NCI-H1105 treated with DMSO at 0.1 percent for 48 hours (cell line): ENCODE results near the gene GRAMD2A.
A peak's percentile ranks its signal among the peaks of the same experiment; 100 is the strongest.

Source experiments
- DNase-seq: peaks from one replicate; lab custom pipeline; 2025; lab: John Stamatoyannopoulos, UW

GRAMD2A gene

GRCh38 chr15:72217216-72217615 lies 19.6 kb upstream of the GRAMD2A start:
- no peak for DNase-seq

GRCh38 chr15:72216079-72216478 lies 18.5 kb upstream of the GRAMD2A start:
- DNase-seq = no peak

- no peak for DNase-seq
Observed at GRCh38 chr15:72207558-72208085, 10.0 kb upstream of the GRAMD2A start.

DNA sequence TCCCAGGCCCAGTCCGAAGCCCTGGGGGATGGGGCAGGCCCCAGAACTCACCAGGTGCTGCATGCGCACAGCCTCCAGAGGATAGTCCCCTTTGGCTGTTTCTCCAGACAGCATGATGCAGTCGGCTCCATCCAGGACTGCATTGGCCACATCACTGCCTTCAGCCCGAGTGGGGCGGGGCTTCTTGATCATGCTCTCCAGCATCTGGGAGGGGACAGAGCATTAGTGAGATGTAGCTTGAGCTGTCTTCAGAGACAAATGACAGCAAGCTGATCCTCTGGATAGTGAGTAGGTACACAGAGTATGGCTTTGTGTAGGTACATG lies 9.1 kb upstream of the GRAMD2A start:
- no peak for DNase-seq

DNA sequence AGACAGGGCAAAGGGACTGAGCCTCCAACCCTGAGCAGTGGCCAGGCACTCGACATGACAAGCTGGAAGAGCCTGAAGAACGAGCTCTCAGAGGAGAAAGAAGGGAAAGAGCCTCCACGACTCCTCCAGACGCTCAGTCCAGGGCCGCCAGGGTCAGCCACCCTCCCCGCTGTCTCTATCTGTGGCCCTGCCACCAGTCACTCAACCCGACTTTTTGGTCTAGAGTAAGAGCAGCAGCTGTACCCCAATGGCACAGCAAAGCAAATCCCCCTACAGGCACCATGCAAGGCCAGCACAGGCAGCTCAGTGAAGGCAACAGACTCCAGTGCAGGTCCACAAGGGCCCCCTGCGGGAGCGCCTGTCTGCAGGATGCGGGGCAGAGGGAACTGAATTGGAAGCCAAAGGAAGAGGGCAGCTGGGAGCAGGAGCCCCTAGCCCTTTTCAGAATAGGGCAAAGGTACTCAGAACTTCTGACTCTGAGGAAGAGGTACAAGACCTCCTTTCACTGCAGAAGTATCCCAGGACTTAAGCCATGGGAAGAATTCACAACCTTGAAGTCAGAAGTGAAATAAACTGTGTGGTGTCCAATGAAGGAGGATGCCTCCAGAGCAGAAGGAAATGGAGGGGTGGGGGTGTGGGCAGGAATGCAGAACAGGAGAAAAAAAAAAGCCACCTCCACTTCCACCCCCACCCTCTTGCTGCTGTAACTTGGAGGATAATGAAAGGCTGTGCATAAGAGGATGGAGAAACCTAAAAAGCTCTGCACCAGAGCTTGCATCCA lies 8.5 kb upstream of the GRAMD2A start:
- no peak for DNase-seq

DNA sequence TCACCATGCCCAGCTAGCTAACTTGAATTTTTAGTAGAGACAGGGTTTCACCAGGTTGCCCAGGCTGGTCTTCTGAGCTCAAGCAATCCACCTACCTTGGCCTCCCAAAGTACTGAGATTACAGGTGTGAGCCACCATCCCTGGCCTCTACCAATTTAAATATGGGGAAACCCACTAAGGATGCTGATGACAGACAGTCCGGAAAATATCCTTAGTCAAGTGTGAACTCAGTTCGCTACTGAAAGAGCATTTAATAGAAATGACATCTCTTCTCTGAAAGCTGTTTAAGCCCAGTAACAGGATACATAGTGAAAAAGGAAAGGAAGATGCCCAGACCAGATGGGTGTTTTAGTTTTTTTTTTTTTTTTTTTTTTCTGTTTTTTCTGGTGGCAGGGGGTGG lies 7.7 kb upstream of the GRAMD2A start:
- no peak for DNase-seq

DNA sequence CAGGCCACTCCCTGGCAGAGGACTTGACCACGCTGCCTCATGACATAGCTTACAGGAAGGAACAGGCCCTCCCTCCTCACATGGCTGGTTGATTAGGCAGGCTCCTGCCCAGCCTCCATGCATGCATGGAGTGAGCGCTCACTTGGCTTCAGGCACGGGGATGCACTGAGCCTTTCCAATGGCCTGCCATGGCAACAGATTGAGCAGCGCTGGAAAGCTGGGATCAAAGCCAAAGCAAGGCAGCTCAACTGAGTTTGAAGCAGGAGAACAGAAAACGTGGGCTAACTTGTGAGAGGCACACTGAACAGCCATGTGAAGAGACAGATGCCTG lies 5.9 kb upstream of the GRAMD2A start:
- peak; percentile 92 for DNase-seq

DNA sequence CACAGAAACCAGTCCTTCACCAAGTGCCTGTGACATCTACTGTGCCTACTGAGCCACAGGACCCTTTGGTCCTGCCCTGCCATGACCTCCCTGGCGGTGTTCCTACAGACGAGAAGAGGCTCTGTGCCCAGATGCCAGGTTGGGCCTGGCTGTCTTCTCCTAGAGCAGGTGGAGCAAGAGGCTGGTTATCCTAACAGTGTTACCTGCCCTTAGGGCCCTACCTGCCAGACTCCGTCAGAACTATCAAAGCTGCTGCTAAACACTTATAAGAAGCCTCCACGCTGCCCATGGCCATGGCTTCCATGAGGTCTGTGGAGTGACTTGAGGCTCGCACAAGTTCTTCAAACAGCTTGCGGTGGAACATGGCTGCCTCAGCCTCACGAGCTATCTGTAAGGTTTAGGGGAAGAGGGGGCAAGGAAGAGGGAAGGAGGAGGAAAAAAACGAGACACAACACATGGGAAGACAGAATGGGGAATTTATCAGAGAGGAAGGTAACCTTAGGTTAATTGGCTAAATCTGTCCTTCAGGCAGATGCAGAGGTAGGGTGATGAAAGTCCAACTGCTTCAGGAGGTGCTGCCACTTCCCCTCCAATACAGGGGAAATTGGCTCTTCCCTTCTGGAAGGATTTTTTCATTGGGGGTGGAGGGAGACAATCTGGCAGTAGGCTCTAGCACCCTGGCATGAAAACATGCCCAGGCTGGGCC lies 5.4 kb upstream of the GRAMD2A start:
- no peak for DNase-seq

DNA sequence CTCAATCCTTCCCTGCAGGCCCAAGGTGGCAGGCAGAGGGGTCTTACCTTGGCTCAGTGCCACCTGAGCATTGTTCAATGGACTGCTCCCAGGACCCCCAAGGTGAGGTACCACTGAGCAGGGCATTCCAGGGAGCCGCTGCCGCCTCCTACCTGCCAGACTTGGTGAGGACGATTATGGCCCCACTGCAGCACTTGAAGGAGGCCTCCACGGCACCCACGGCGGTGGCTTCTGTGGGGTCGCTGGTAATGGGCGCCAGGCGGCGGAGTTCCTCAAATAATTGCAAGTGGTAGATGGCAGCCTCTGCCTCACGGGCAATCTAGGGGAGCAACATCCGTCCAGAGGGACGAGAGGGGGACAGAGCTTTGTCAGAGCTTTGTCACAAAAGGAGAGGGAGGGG lies 4.7 kb upstream of the GRAMD2A start:
- no peak for DNase-seq

- DNase-seq = no peak
Observed at GRCh38 chr15:72201391-72201921, 3.9 kb upstream of the GRAMD2A start.

DNA sequence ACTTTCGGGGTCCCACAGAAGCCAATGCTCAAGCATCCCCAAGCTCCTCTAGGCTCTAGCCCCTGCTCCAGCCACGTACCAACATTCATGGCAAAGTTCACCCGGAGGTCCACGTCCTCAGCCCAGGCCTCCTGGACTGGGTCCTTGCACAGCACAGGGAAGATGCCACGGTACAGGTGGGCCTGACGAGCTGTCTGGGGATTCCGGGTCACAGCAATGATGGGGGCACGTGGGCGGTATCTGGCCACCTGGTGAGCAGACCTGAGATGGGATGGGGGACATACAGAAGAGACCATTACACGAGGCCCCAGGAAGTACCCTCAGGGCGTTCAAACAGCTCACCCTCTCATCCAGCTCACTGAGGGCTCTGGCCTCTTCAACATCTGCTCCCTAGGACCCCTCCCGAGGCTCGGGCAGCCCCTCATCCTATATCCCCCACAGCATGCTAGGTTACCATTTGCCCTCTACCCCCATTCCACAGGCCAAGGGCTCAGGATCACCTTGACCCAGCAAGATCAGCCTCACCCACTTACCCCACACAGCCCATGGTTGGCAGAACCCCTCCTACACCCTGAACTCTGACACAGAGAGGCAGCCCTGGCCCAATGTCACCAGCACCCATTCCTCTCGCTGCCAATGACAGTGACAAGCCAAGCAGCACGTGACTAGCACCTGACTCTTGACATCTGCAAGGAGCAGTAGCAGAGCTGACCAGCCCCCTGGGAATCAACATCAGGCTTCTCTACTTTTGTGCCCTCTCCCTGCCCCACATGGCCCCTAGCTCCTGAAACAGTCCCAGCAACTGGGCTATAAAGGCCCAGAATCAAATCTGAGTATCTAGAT lies 3.0 kb upstream of the GRAMD2A start:
- DNase-seq = no peak

- peak; percentile 83 for DNase-seq
Observed at GRCh38 chr15:72199721-72200212, 2.2 kb upstream of the GRAMD2A start.

DNA sequence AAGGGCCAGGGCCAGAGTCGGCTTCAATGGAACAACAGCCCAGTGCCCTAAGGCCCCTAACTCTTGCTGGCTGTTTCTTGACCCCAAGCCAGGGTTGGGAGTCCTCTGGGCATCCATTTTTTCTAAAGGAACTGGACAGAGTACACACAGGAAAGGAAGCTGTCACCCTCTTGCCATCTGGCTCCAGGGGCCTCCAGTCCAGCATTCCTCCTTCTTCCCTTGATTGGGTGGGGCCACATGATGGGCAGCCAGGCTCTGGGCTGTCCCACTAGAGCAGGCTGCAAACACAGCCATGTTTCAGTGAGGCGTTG lies 1.6 kb upstream of the GRAMD2A start:
- no peak for DNase-seq

DNA sequence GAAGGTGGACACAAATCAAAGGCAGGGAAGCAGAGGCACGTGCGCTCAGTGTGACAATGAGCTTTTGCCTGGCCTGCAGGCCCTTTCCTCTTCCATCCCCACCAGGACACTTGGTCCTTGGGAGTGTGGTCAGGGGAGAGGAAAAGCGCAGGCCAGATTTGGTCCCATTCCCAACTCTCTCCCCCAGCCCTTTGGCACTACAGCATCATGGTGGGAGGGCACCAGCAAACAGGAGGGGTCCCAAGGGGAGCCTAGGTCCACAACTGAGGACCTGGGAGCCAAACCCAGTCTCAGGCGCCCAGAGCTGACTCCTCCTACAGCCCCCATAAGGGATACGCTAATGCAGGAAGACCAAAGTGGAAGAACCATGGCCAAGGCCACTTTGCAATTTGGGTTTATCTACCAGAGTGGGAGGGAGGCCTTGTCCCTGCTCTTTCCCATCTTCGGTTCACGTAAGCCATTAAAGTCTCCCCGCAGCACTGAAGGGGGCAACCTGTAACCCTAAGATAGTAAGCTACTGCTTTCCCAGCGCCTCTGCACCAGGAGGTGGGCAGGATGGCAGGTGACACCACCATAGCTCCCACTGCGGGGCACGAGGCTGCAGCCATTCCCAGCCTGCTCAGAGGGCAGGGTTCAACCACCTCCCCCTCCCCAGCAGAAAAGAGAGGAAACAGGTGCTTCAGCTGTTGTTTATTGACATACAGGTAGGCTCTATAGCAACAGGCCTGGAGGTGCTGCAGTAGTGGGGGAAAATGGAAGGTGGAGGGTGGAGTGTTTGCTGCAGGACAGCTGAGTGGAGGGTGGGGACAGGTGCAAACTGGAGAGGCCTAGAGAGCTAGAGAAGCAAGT lies 993 bp upstream of the GRAMD2A start:
- DNase-seq = peak; percentile 89

- no peak for DNase-seq
Observed at GRCh38 chr15:72197041-72197459, 537 bp downstream of the GRAMD2A start.

GRCh38 chr15:72196409-72197040 lies 1.1 kb downstream of the GRAMD2A start:
- no peak for DNase-seq

DNA sequence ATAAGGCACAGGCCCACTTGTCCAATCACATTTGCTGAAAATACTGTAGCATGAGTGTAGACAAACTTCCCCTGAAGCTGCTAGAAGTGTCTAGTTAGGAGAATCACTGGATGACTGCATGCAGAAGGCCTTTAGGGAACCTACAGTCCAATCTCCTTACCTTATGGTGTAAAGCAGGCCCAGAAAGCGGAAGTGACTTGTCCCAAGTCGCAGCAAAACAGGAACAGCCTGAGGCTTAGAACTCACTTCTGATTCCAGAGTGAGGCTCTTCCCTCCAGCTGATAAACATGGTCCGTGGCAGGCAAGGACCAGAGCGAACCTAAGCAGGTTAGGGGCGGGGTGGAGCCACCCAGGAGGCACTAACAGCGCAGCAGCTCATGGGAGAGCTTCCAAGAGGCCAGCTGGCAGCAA lies 2.5 kb downstream of the GRAMD2A start:
- no peak for DNase-seq

GRCh38 chr15:72193836-72194396 lies 3.7 kb downstream of the GRAMD2A start:
- DNase-seq = no peak

- no peak for DNase-seq
Observed at GRCh38 chr15:72192416-72192815, 5.2 kb downstream of the GRAMD2A start.

GRCh38 chr15:72189250-72189902 lies 8.2 kb downstream of the GRAMD2A start:
- no peak for DNase-seq
